Fibroblast of lung (primary cell): ENCODE results near the gene REEP2.

ENCODE experiments used
- EZH2 ChIP-seq: IDR thresholded peaks from 2 replicates; pipeline ENCODE4 v1.5.1; 2012; ENCODE audit warnings: low read length, control low read depth, mild to moderate bottlenecking; ENCODE audit errors: missing control alignments
- TF ChIP-seq, protein P1 (sequence below), 2 donors: IDR thresholded peaks in 1 of 2; conservative IDR thresholded peaks in 1 of 2; 1 replicate in 1 of 2; 2 replicates in 1 of 2; pipeline ENCODE4 v1.5.1; 2011 to 2012; ENCODE audit warnings: low read length in 2 of 2, control low read depth in 1 of 2, inconsistent platforms in 1 of 2, low read depth in 1 of 2, mild to moderate bottlenecking in 1 of 2

DNA sequence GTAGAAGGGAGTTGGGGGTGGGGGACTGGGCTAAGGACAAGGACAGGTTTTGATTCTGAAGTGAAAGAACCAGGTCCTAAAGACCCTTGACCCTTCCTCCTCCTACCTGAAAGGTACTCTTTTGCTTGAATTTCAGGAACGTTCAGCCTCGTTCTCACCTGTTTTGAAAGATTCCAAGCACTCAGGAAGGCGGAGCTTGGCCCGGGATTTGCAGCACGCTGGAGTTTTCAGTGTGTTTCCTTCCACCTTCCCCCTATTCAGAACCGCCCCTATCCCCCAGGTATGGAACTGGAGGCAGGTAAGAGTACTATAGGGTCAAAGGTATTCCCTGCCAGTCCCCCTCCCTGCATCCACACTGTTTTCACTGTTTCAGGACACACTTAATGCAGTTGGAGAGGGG, 33.5 kb downstream of the REEP2 start:
- no peak for TF ChIP-seq EZH2
- TF ChIP-seq, protein P1, sequence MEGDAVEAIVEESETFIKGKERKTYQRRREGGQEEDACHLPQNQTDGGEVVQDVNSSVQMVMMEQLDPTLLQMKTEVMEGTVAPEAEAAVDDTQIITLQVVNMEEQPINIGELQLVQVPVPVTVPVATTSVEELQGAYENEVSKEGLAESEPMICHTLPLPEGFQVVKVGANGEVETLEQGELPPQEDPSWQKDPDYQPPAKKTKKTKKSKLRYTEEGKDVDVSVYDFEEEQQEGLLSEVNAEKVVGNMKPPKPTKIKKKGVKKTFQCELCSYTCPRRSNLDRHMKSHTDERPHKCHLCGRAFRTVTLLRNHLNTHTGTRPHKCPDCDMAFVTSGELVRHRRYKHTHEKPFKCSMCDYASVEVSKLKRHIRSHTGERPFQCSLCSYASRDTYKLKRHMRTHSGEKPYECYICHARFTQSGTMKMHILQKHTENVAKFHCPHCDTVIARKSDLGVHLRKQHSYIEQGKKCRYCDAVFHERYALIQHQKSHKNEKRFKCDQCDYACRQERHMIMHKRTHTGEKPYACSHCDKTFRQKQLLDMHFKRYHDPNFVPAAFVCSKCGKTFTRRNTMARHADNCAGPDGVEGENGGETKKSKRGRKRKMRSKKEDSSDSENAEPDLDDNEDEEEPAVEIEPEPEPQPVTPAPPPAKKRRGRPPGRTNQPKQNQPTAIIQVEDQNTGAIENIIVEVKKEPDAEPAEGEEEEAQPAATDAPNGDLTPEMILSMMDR (conservative IDR thresholded peaks at IDR 0.05 in 1 of 2, IDR thresholded peaks at IDR 0.05 in 1 of 2; ENCODE audit: low read depth in 1 of 2, low read length in 2 of 2), result no peak
